DMS 273 treated with DMSO at 0.1 percent for 48 hours (cell line): ENCODE results near the gene COMT.
"Not testable (repeated sequence)": the region's sequence is repeated elsewhere in the genome, so short reads cannot be mapped to it uniquely, and the experiment has no call there.

Experiments used
- DNase-seq: peaks from one replicate; lab custom pipeline; 2025; lab: John Stamatoyannopoulos, UW

COMT gene

GRCh38 chr22:19929586-19930550 is 11.7 kb upstream of the COMT start:
- no peak for DNase-seq

GRCh38 chr22:19930551-19931486 is 10.8 kb upstream of the COMT start:
- DNase-seq: no peak

DNA sequence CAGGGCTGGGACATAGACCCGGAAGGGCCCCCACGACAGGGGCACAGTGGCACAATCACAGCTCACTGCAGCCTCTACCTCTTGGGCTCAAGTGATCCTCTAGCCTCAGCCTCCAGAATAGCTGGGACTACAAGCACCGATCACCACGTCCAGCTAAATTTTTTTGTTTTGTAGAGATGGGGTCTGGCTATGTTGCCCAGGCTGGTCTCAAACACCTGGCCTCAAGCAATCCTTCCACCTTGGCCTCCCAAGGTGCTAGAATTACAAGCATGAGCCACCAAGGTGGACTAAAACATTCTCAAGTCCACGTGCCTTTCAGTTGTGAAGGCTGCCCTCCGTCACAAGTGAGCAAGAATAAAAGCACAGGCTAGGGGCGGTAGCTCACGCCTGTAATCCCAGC is 10.1 kb upstream of the COMT start:
- DNase-seq: no peak

DNA sequence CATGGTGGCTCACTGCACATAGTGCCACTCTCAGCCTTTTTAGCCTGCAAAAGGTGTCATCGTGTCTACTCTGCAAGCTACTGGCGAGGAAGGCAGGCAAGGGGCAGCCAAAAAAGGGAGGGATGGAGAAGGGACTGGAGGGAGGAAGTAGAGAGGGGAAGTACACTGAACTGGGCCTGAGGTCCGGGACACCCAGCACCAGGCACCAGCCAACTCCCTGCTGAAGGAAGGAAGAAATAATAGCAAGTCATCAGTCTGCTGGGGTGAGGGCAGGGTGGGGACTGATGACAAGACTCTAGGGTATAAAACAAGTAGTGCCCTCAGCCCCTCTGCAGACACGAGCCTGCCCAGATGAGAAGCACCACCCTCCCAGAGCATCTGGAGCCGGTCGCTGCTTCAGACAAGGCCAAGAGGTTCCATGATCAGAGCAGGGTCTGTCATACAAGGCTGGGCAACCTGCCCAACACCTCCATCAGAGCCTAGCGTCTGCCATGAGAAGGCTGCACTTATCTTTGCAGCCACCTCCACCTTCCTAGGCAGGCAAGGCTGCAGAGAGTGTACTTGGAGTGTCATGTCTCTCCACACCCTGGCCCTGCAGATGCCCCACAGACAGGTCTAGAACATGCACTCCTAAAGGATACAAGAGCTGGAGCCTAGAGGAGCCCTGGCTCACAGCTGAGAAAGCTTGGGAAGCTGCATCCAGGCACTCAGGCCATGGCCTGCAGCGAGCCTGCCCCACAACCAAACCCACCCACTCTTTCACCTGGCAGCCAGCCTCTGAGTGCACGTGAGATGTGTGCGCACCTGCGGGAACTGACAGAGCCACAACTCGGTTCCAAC is 9.0 kb upstream of the COMT start:
- DNase-seq: no peak

- no peak for DNase-seq
Measured at GRCh38 chr22:19933341-19934241, 8.0 kb upstream of the COMT start.

DNA sequence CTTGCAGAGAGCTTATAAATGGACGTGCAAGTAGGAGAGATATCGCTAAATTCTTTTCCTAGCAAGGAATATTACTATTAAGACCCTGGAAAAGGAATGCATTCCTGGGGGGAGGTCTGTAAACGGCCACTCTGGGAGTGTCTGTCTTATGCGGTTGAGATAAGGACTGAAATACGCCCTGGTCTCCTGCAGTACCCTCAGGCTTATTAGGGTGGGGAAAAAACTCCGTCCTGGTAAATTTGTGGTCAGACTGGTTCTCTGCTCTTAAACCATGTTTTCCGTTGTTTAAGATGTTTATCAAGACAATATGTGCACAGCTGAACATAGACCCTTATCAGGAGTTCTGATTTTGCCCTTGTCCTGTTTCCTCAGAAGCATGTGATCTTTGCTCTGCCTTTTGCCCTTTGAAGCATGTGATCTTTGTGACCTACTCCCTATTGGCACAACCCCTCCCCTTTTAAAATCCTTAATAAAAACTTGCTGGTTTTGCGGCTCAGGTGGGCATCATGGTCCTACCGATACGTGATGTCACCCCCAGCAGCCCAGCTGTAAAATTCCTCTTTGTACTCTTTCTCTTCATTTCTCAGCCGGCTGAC is 6.4 kb upstream of the COMT start:
- DNase-seq: not testable (repeated sequence)

- no peak for DNase-seq
Measured at GRCh38 chr22:19936513-19936912, 5.1 kb upstream of the COMT start.

- no peak for DNase-seq
Measured at GRCh38 chr22:19937616-19938473, 3.7 kb upstream of the COMT start.

GRCh38 chr22:19940536-19941364 is 822 bp upstream of the COMT start:
- no peak for DNase-seq

DNA sequence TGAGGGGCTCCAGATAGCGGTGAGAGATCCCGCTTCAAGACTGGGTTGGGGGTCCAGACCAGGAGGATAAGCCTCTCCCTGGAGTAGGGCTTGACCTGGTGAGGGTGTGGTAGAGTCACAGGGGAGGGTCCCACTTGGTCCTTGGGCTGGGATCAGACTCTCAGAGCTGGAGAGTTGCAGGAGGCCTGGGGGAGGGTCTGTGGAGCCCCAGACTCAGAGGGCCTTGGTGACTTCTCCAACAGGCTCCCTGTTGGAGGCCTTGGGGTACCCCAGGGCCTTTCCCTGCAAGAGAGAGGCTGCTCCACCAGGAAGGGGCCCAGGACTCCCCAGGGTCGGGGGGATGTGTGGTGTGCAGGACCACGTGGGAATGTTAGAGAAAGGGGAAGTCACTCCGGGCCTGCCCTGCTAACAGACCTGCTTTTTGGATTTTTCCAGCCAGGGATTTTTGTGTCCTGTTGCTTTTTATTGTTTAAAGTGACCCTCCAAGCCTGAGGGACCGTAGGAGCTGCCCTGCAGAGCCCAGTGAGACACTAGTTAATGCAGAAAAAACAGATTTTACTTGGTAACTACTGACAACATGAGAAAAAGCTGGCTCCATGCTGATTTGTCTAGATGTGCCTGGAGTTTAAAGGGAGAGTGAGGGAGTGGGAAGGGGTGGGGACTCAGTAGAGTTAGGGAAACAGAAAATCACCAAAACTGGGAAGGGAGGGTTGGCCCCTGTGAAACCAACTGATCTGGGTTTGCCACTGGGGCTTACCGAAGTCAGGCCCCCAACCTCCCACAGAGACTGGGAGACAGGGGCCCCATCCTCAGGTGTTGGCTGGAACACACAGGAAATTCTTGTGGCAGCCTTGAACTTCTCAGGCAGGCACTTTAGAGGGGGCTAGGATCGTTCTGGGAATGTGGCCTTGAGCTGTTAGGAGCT is 847 bp downstream of the COMT start:
- peak; percentile 7 for DNase-seq

GRCh38 chr22:19943082-19944026 is 1.8 kb downstream of the COMT start:
- DNase-seq: peak; percentile 77

GRCh38 chr22:19948057-19948760 is 6.6 kb downstream of the COMT start:
- DNase-seq: no peak

GRCh38 chr22:19951346-19951745 is 9.8 kb downstream of the COMT start:
- no peak for DNase-seq

DNA sequence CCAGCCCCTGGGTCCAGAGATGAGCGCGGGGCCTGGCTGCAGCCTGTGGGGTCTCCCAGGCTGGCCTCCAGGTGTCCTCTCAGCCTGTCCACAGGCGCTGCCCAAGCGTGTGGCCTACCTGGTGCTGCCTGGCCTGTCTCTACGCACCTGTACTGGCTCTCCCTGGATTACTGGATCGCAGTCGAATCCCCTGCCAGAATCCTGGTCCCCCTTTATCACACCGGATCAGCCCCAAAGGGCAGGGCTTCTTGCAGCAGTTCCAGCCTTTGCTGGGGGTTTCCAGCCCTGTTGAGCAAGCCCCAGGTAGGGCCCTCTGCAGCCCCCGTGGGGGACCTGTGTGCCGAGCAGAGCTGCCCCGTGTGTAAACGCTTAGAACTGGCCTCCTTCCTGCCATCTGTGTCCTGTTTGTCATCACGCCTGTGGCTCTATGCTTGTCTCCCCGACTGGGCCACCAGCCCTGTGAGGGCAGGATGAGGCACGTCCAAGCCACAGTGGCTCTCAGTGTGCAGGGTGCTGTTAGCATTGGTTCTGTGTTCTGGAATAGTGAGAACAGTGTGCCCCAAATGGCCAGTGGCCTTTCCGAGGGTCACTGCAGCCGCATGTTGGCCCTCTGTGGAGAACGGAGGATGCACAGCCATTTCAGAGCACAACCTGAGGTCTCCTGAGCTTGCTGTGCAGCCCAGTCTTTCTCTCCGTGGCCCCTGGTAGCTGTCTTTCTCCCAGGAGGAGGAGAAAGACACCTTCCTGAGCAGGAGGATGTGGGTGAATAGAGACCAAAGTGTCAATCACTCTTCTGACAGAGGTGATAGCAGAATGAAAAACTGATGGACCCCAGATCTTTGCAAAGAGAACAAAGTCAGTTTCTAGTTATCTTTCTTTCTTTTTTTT is 13.9 kb downstream of the COMT start:
- DNase-seq: no peak

GRCh38 chr22:19957445-19957844 is 15.9 kb downstream of the COMT start:
- DNase-seq: no peak
